ENCODE measurements around the gene CXCL13.
"Not testable (repeated sequence)": the region's sequence is repeated elsewhere in the genome, so short reads cannot be mapped to it uniquely, and the experiment has no call there.

Gene CXCL13

DNA sequence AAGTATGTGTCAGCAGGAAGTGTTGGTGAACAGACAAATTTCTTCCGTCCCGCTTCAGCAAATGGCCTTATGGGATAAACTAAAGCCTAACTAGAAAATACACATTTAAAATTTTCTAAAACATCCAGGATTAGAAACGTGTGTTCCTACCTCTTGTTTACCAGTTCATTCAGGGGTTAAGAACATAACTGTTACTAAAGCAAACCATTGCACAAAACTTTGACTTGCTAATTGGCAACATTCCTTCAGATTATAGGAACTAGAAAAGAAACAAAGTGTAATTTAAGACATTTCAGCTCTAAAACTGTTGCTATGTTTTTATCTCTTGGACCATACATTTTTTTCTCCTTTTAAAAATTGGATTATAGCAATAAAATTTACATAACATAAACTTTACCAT, 39.5 kb upstream of the CXCL13 start:
- Histone ChIP-seq H3K79me2 (ENCODE audit: insufficient read depth, low read length) (no peaks in the 10 kb centered on the region), H3K9me3 (ENCODE audit: insufficient read depth, low read length, severe bottlenecking) (no peaks in the 10 kb centered on the region), H3K27ac (ENCODE audit: low read length) (no peak overlapping the region), H3K4me2 (ENCODE audit: insufficient read depth, low read length) (no peak overlapping the region), H2AFZ (ENCODE audit: low read depth, low read length) (no peak overlapping the region), H3K36me3 (ENCODE audit: insufficient read depth, low read length) (no peaks in the 10 kb centered on the region), H3K9ac (ENCODE audit: low read depth, low read length) (no peak overlapping the region), H3K27me3 (ENCODE audit: insufficient read depth, low read length, poor library complexity) (no peaks in the 10 kb centered on the region), H3K4me3 (ENCODE audit: low read depth in 1 of 2, low read length in 2 of 2) (no peak overlapping the region), H3K4me1 (ENCODE audit: insufficient read depth, low read length) (no peaks in the 10 kb centered on the region), H4K20me1 (ENCODE audit: insufficient read depth, low read length) (no peaks in the 10 kb centered on the region)
- no peak for DNase-seq
- no peak for ATAC-seq (ENCODE audit: insufficient read depth, low read depth)
- TF ChIP-seq, protein P1, sequence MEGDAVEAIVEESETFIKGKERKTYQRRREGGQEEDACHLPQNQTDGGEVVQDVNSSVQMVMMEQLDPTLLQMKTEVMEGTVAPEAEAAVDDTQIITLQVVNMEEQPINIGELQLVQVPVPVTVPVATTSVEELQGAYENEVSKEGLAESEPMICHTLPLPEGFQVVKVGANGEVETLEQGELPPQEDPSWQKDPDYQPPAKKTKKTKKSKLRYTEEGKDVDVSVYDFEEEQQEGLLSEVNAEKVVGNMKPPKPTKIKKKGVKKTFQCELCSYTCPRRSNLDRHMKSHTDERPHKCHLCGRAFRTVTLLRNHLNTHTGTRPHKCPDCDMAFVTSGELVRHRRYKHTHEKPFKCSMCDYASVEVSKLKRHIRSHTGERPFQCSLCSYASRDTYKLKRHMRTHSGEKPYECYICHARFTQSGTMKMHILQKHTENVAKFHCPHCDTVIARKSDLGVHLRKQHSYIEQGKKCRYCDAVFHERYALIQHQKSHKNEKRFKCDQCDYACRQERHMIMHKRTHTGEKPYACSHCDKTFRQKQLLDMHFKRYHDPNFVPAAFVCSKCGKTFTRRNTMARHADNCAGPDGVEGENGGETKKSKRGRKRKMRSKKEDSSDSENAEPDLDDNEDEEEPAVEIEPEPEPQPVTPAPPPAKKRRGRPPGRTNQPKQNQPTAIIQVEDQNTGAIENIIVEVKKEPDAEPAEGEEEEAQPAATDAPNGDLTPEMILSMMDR (IDR thresholded peaks at IDR 0.05; ENCODE audit: borderline replicate concordance, extremely low read depth, low read length, poor library complexity, severe bottlenecking) = no peak
- no peak for TF ChIP-seq EZH2 (IDR thresholded peaks at IDR 0.05; ENCODE audit: borderline replicate concordance, low read depth, low read length, severe bottlenecking)

DNA sequence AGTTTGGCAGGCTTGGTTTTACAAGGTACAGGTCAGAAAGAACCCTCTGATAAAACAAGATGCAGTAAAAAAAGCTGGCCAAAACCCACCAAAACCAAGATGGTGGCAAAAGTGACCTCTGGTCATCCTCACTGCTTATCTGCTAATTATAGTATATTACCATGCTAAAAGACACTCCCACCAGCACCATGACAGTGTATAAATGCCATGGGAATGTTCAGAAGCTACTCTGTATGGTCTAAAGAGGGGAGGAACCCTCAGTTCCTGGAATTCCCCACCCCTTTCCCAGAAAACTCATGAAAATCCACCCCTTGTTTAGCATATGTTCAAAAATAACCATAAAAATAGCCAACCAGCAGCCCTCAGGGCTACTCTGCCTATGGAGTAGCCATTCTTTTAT, 38.1 kb upstream of the CXCL13 start:
- no peaks in the 10 kb centered on the region for H3K36me3 ChIP-seq (ENCODE audit: insufficient read depth, low read length)
- no peak overlapping the region for H3K4me2 ChIP-seq (ENCODE audit: insufficient read depth, low read length)
- no peak overlapping the region for H3K9ac ChIP-seq (ENCODE audit: low read depth, low read length)
- TF ChIP-seq EZH2 (IDR thresholded peaks at IDR 0.05; ENCODE audit: borderline replicate concordance, low read depth, low read length, severe bottlenecking) = no peak
- TF ChIP-seq, protein P1 (IDR thresholded peaks at IDR 0.05; ENCODE audit: borderline replicate concordance, extremely low read depth, low read length, poor library complexity, severe bottlenecking) = no peak
- no peaks in the 10 kb centered on the region for H3K9me3 ChIP-seq (ENCODE audit: insufficient read depth, low read length, severe bottlenecking)
- H3K27me3 ChIP-seq (ENCODE audit: insufficient read depth, low read length, poor library complexity) = no peaks in the 10 kb centered on the region
- no peak overlapping the region for H2AFZ ChIP-seq (ENCODE audit: low read depth, low read length)
- no peak for DNase-seq
- no peaks in the 10 kb centered on the region for H4K20me1 ChIP-seq (ENCODE audit: insufficient read depth, low read length)
- H3K27ac ChIP-seq (ENCODE audit: low read length) = no peak overlapping the region
- no peak for ATAC-seq (ENCODE audit: insufficient read depth, low read depth)
- H3K4me3 ChIP-seq (ENCODE audit: low read depth in 1 of 2, low read length in 2 of 2) = no peak overlapping the region
- H3K79me2 ChIP-seq (ENCODE audit: insufficient read depth, low read length) = no peaks in the 10 kb centered on the region
- no peaks in the 10 kb centered on the region for H3K4me1 ChIP-seq (ENCODE audit: insufficient read depth, low read length)

DNA sequence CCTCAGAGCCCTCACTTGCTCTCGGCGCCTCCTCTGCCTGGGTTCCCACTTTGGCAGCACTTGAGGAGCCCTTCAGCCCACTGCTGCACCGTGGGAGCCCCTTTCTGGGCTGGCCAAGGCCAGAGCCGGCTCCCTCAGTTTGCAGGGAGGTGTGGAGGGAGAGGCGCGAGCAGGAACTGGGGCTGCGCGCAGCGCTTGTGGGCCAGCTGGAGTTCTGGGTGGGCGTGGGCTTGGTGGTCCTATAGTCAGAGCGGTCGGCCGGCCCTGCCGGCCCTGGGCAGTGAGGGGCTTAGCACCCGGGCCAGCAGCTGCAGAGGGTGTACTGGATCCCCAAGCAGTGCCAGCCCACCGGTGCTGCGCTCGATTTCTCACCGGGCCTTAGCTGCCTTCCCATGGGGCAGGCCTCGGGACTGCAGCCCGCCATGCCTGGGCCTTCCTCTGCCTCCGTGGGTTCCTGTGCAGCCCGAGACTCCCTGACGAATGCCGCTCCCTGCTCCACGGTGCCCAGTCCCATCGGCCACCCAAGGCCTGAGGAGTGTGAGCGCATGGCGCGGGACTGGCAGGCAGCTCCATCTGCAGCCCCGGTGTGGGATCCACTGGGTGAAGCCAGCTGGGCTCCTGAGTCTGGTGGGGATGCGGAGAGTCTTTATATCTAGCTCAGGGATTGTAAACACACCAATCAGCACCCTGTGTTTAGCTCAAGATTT, 35.0 kb upstream of the CXCL13 start:
- not testable (repeated sequence) for H3K9ac ChIP-seq (ENCODE audit: low read depth, low read length); H3K4me1 ChIP-seq (ENCODE audit: insufficient read depth, low read length); H3K4me2 ChIP-seq (ENCODE audit: insufficient read depth, low read length); H4K20me1 ChIP-seq (ENCODE audit: insufficient read depth, low read length); H3K36me3 ChIP-seq (ENCODE audit: insufficient read depth, low read length); H3K27me3 ChIP-seq (ENCODE audit: insufficient read depth, low read length, poor library complexity); H3K27ac ChIP-seq (ENCODE audit: low read length); H2AFZ ChIP-seq (ENCODE audit: low read depth, low read length); ATAC-seq (ENCODE audit: insufficient read depth, low read depth); H3K9me3 ChIP-seq (ENCODE audit: insufficient read depth, low read length, severe bottlenecking); H3K4me3 ChIP-seq (ENCODE audit: low read depth in 1 of 2, low read length in 2 of 2); DNase-seq; H3K79me2 ChIP-seq (ENCODE audit: insufficient read depth, low read length)

DNA sequence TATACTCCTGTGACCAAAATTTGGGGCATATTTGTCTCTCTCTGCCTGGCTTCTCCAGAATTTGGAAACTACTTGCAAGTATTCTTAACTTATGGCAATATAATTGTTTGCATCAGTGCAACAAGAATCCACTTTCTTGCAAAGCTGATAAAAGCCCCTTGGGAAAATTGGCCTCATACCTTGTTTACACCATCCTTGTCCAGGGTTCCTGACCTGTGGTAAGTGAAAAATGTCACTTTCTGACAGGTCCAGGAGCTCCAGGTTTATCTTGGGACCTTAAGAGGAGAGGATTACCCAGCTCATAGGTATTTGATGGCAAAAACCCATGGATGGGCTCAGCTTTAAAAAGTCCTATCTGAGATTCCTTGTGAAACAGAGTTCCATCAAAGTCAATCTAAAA, 29.3 kb upstream of the CXCL13 start:
- Histone ChIP-seq H3K4me1 (ENCODE audit: insufficient read depth, low read length) (no peaks in the 10 kb centered on the region), H4K20me1 (ENCODE audit: insufficient read depth, low read length) (no peaks in the 10 kb centered on the region), H3K4me2 (ENCODE audit: insufficient read depth, low read length) (no peak overlapping the region), H3K36me3 (ENCODE audit: insufficient read depth, low read length) (no peaks in the 10 kb centered on the region), H3K27ac (ENCODE audit: low read length) (no peak overlapping the region), H3K9me3 (ENCODE audit: insufficient read depth, low read length, severe bottlenecking) (no peaks in the 10 kb centered on the region), H3K4me3 (ENCODE audit: low read depth in 1 of 2, low read length in 2 of 2) (no peak overlapping the region), H2AFZ (ENCODE audit: low read depth, low read length) (no peak overlapping the region), H3K79me2 (ENCODE audit: insufficient read depth, low read length) (no peaks in the 10 kb centered on the region), H3K27me3 (ENCODE audit: insufficient read depth, low read length, poor library complexity) (no peaks in the 10 kb centered on the region), H3K9ac (ENCODE audit: low read depth, low read length) (no peak overlapping the region)
- DNase-seq (no peak), ATAC-seq (ENCODE audit: insufficient read depth, low read depth) (no peak)
- TF ChIP-seq, protein P1 (IDR thresholded peaks at IDR 0.05; ENCODE audit: borderline replicate concordance, extremely low read depth, low read length, poor library complexity, severe bottlenecking) = no peak
- no peak for TF ChIP-seq EZH2 (IDR thresholded peaks at IDR 0.05; ENCODE audit: borderline replicate concordance, low read depth, low read length, severe bottlenecking)
